GM21576 (cell line): ENCODE results near the gene RABGGTA.

Experiments used
- ATAC-seq: cut with Tn5 transposase; IDR thresholded peaks from one replicate; pipeline ENCODE4 v1.9.1; 2021; ENCODE audit warnings: mild to moderate bottlenecking, moderate library complexity; ENCODE audit not compliant: unreplicated experiment

The RABGGTA gene

DNA sequence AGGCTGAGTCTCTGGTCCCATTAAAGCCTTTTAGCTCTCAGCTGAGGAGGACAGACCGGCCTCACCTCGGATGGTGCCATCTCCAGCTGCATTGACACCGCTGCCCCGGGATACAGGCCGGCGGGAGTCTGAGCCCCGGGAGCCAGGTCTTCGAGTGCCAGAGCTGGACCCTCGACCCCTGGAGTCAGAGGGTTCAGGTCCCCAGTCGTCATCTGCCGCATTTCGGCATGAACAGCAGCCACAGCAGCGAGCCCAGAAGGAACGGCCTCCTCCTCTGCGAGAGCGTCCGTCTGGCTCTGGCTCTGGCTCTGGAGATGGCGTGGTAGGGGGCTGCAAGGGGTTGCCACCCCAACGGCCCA is 9.4 kb downstream of the RABGGTA start:
- no peak for ATAC-seq

DNA sequence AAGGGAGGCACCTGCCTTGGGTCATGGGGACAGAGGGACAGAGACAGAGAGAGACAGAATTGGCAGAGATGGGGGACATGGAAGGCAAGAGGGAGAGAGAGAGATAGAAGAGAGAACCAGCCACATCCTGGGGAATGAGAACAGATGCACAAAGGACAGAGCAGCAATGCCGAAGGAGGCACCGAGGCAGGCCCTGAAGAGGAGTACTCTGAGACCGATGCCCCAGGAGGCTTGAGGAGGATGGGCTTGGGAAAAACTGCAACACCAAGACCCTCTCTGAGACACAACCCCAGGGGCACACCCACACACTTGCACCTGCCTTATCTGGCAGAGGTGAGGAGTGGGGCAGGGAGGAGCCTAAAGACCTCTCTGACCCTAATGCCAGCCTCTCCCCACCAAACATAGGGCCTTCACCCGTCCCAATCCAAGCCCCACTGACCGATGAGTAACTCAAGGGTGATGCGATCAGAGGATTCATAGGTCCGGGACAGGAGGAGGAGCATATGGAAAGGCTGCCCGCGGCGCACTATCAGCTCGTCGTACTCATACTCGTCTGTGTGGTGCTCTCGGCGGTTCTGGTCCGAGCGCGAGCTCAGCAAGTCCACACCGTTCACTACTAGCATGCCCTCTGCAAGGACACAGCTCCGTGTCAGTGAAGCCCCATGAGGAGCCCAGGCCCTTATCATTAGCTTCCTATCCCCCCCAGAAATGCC is 10.0 kb downstream of the RABGGTA start:
- ATAC-seq: no peak

DNA sequence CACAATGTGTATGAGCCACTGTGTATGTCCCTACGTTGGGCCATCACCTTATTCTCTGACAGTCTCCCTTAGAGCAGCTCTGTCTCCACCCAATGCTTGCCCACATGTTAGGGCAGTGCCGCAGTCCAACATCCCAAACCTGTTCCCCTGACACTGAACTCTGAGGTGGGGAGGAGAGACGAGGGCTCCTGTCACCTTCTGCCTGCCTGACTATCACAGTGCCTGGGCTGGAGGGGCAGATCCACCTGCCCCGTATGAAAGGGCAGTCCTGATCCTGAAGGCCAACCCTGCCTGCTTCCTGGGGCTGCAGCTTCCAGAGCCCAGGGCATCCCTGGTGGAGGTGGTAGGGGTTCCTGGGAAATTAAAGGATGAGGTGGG is 10.6 kb downstream of the RABGGTA start:
- no peak for ATAC-seq

DNA sequence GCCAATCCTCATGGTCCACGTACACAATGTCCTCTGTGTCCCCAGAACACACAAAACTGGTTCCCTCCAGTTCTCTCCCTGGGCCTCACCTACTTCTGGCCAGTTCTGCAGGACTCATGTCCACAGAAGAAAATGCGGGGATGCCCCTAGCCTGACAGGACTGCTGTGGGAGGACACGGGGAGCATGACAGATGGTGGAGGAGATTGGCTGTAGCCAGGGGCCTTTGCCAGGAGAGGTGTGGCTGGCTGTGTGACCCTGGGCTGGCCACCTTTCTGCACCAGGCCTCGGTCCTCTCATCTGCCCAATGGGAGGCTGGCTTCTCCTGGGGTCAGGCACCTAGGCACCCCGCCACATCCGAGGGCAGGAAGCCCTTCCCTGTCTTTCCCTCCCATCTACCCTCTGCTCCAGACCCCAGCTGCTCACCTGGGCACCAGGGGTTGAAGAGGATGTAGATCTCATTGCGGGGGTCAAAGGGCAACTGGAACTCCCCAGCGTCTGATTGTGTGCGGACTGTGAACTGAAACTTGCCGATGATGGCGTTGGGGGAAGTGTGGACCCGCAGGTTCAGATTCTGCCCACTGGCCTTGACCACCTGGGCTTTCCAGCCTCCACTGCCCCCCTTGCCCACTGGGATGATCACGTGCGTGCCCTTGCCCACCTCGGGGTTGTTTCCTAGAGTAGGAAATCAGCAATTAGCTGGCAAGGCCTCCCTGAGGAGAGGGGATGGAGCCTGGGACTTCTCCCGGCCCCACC is 11.2 kb downstream of the RABGGTA start:
- no peak for ATAC-seq

DNA sequence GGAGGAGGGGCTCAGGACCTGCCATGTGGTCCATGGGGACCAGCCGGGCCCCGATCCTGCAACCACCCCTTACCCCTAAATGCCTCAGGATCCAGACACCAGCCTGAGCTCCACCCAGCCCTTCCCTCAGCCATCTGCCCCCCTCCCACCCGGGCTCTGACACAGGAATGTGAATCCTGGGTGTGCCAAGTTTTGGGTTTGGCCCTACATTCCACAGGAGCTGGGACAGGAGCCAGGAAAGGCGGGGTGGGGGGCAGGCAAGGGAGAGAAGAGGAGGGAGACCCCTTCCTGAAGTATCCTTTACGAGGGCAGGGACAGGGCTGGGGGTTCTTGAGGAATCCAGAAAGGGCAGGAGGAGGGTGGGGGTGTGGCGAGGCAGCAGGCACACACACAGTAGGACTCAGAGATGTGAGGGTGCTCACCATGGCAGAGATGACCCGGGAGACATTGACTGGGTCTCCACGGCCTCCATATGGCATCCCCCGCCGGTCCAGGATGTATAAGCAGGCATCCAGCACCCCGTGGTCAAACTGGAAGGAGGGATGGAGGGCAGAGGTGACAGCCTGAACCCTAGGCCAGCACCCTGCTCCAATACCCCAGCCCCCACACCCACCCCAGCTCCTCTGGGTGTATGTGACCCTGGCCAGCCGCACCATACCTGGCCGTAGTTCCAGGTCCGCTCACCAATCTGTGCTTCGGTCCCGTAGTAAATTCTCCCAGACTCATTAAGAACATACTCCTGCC is 11.9 kb downstream of the RABGGTA start:
- ATAC-seq: no peak

DNA sequence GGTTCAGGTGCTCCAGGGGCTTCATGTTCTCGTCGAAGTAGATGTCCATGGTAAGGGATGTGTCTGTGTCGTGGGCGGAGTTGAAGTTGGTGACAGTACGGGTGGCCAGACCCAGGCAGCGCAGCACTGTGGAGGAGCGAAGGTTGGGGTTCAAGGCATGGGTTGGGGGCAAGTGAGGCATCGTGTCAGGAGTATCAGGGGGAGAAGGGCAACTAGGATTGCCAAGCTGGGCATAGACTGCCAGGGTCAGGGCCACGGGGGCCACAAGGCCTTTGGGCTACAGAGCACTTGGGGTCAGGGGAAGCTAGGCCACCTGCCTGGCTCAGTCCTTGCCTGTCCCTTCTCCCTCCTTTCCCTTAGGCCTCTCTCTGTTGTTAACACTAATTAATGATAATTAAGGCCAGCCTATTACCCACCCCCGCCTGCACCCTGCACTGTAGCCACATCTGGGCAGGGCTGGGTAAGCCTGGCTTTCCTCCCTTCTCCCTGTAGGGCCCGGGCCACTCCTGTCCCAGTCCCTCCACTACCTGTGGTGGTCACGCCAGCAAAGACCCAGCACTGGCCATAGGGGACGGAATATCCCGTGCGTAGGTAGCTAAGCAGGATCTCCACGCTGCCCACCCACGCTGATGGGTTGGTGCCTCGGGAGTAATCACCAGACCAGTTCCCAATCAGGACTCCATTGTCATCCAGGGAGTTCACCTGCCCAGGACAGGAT is 12.7 kb downstream of the RABGGTA start:
- ATAC-seq: no peak

DNA sequence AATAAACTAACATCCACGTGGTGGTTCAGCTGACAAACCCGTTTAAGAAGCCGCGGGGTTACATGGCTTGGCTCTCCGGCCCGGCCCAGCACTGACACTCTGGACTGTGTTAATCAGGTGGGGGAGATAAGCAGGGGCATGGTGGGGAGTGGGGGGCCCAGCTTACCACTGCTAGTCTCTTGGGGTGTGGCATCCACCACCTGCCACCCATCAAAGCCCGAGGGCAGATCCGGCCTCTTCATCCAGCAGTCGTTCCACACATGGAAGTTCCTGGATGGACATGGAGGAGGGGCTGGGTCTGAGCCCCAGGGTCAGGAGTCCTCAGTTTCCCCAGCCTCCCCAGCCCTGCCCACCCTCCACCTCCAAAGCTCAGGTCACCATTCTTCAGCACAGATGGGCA is 13.3 kb downstream of the RABGGTA start:
- no peak for ATAC-seq

DNA sequence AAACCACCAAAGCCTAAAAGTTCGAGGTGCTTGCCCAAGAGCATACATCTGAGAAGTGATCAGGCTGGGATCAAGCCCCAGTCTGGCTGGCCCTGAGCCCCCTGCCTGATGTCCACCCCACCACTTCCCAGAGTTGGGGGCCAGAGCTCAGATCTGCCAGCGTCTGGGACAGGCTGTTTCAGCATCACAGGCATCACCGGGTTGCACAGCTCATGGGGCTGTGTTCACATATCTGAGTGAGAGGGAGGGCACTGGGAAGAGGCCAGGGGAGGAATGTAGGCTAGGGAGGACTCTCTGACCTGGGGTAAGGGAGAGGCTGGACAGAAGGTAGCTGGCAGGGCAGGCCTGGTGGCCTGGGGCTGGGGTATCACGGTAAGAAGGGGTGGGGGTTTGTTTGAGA is 14.4 kb downstream of the RABGGTA start:
- ATAC-seq: no peak

DNA sequence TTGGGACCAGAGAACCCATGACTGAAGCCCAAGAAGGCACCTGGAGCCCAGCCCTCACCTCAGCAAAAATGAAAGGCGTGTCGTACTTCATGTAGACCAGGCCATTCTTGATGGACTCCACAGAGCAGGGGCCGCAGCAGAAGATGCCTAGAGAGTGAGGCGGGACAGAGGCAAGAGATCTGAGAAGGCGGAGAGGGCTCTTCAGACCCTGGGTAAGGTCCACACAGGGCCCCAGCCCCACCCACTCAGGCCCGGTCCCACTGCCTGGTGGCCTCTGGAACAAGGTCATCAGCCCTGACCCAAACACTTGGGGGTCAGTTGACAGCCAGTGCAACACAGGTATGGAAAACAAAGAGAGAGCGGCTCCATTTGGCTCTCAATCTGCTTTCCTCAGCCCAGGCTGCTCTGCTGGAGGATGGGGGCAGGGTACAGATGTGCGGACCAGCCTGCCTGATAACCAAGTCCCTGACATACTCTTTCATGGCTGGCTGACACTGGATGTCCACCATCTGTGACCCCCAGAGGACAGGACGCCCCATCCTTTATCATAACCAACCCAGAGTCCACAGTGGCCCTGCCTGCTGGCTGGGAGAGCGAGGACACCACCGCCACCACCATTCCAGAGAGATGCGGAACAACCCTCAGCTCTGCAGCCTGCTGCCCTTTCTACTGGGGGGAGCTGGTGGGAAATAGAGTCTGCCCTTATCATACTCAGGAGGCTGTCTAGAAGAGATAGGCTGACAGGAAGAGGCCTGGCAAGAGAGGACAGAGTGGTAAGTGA is 15.3 kb downstream of the RABGGTA start:
- ATAC-seq: no peak

DNA sequence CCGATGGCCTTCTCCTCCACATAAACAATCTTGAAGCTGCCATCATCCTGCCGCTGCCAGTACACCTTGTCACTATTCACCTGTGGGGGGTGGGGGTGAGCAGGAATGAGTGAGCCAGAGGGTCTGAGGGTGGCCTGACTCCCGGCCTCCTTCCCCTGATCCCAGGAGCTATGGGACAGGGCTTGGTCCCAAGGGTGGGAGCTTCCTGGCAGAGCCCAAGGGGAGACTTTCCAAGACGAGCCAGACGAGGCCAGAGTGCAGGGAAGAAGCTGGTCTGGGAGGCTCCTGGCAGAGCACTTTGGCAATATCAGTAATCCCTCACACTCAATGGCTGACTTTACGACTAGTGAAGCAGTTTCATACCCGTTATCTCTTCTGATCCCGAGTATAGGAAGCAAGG is 16.0 kb downstream of the RABGGTA start:
- no peak for ATAC-seq

DNA sequence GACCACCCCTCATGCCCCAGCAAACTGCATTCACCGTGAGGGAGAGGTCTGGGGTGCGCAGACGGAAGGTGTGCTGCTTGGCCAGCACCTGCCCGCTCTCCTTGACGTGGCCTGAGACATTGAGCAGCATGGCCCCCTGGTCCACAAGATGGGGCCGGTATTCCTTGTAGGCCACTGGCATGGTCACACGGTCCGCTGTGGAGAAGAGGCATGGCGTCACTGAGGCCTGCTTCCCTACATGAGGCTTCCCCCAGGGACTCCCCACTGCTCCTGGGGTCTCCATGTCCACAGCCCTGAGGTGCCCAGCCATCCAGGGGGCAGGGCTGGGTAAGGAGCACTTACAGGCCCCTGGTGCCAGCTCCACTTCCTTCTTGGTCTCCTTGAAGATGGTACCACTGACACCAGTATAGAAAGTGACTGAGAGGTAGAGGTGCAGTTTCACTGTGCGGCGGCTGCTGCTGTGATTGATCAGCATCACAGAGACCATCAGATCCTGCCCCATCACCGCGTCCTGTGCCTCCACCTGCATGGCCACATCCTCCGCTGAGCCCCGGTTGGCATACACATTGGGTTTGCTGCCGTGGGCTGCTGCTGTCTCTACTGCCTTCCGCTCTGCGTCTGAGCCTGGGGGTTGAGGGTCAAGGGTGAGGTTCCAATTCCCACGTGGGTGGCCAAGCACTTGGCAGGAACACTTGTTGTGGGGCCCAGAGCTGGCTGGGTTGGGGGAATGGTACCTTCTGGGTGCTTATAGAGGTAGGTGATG is 16.6 kb downstream of the RABGGTA start:
- no peak for ATAC-seq

DNA sequence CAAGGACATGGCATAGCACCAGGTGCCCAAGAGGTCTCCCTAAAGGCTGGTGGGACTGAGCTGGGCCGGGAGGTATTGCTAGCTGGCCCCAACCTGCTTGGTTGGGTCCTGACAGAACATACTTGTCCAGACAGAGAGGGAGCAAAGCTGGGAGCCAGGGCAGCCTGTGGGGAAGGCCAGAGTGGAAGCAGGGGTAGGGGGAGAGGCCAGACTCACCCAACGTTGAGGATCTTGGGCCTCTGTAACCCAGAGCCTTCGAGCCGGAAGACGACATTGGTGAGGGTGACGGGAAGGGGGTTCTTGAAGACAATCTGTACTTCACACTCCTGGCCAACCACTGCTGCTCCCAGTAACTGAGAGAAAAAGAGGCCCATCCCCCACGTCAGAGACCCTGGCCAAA is 17.5 kb downstream of the RABGGTA start:
- ATAC-seq: no peak

DNA sequence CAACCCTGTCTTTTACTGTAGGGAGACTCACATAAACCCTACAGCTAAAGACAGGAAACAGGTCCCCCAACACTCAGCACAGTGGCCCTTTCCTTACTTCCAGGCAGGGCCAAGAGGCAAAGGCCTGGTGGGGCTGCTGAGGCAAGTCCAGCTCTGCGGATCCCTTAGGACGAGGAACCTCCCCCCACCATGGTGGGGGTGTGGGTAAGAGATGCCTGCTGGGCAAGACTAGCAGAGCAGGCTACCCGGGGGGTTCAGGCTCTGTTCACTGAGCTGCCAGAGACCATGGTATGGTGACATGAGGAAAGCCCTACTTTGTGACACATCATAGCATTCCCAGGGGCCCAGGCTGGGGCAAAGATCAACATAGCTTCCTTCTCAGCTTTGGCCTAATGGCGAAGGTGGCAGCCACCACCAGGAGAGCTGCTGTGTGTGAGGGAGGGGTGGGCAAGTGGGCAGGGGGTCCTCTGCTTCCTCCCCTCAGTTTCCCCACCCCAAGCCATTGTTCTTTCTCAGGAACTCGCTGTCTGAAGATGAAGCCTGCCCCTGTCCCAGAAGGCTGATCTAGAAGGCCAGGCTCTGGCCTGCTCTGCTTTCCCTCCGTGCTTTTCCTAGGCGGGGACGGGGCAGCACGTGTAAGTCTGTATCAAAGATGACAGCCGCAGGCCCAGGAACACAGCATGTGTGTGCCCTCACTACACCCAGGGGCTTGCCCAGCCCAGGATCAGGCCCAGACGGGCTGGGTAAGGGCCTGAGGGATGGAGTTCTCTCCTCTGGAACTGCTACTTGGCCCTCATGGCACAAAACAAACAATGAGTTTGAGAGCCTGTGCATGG is 18.9 kb downstream of the RABGGTA start:
- no peak for ATAC-seq

DNA sequence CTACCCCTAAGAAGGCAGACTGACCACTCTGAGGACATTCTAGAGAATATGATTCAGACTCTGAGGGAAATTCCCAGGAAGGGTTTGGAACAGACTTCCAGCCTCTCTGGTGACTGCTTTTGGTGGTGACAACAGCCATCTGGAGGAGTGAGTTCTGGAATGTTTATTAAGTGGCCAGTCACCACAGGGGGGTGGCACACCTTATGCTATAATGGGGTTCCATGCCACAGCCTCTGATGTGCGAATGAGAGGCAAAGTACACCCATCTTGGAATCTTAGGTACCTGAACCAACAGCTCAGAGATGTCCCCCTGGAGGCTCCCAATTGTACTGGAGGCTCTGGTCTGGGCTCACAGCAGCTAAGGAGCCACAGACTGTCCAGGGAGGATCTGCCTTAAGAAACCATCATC is 19.5 kb downstream of the RABGGTA start:
- no peak for ATAC-seq

DNA sequence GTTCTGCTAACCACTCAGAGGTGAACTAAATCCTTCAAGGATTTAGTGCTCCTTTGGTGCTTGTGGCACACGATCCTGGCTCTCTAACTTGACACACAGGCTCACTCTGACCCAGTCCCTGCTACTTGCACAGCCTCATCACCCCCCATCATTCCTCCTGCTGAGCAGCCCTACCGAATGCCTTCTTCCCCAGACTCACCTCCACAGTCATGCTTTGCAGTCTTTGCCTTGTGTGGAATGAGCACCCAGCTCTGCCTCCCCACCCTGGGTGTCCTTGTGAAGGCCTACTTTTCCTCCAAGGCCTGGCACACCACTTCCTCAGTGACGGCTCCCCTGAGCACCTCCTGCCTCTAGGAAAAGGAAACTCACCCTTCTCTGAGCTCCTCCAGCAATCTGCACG is 21.0 kb downstream of the RABGGTA start:
- ATAC-seq: no peak

DNA sequence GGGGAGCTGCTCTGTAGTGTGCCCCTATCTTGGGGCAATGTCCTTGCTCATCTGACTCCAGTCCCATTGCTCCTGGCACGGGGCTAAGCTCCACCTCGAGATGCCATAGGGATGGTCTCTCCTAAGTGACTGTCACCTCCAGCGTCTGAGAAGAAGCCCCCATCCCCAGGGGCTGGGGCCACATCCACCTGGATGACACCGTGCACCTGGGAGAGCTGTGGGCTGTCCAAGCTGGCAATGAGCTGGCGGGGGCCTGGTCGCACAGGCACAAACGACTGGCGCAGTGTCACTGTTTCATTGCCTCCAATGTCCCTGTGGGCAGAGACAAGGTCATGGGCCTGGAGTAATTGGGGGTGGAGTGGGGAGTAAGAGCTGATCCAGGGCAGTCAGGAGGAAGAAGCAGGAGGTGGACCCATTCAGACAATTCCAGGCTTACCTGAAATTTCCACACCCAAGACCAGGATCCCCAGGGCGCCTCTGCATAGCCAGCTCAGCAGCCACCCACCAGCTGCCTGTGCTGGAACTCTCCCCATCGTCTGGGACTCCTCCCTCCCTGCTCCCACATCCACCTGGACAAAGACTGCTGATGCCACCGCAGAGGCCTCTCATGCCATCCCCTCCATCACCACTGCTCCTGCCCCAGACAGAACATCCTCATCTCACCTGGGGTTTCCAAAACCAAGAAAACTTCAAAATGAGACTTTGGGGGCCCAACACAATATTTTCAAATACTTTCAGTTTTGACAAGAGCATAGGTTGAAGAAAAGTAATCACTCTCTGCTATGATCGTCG is 22.0 kb downstream of the RABGGTA start:
- no peak for ATAC-seq

DNA sequence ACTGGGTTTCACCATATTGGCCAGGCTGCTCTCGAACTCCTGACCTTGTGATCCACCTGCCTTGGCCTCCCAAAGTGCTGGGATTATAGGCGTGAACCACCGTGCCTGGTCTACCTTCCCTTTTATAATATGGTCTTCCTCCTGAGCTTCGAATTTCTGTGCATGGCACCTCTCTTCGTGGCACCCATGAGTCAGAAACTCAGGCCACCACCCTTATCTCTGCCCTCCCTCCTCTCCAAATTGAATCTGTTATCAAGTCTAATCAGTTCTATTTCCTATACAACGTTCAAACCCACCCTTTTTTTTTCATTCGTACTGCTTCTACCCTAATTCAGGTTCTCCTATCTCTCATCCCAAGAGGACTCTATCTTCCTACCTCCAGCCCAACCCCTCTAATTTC is 24.0 kb downstream of the RABGGTA start:
- no peak for ATAC-seq

DNA sequence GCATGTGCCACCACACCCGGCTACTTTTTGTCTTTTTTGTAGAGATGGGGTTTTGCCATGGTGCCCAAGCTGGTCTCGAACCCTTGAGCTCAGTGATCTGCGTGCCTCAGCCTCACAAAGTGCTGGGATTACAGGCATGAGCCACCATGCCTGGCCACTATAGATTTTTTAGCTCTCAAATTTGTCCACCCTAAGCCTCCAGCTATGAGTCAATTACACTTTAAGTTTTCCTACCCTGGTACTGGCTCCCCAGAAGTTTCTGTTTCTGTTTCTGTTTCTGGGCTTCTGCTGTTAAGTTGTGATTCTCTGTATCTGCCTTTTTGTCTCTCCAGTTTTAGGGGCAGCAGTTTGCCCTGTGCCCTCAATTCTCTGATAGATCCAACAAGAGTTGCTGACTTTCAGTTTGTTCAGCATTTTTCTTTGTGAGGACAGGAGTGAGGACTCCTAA is 24.6 kb downstream of the RABGGTA start:
- ATAC-seq: no peak
